GM12864 (cell line): Measurements from ENCODE around the gene LIN37.

Experiments used
- DNase-seq: peaks from one replicate; pipeline ENCODE4 v3.0.0-alpha.2; 2011; ENCODE audit warnings: low read depth
- H3K4me3 ChIP-seq: 2 replicates; pipeline ENCODE4 v1.5.1; 2011; ENCODE audit warnings: mild to moderate bottlenecking, low read depth, low read length, control low read depth
- TF ChIP-seq, protein P1 (sequence below): IDR thresholded peaks from 2 replicates; pipeline ENCODE4 v1.5.1; 2011; ENCODE audit warnings: low read depth, mild to moderate bottlenecking, moderate library complexity, low read length, control low read depth, inconsistent platforms; ENCODE audit errors: missing control alignments

LIN37 gene

GRCh38 chr19:35774274-35775045 lies 26.1 kb downstream of the LIN37 start:
- DNase-seq, result no peak
- TF ChIP-seq, protein P1, sequence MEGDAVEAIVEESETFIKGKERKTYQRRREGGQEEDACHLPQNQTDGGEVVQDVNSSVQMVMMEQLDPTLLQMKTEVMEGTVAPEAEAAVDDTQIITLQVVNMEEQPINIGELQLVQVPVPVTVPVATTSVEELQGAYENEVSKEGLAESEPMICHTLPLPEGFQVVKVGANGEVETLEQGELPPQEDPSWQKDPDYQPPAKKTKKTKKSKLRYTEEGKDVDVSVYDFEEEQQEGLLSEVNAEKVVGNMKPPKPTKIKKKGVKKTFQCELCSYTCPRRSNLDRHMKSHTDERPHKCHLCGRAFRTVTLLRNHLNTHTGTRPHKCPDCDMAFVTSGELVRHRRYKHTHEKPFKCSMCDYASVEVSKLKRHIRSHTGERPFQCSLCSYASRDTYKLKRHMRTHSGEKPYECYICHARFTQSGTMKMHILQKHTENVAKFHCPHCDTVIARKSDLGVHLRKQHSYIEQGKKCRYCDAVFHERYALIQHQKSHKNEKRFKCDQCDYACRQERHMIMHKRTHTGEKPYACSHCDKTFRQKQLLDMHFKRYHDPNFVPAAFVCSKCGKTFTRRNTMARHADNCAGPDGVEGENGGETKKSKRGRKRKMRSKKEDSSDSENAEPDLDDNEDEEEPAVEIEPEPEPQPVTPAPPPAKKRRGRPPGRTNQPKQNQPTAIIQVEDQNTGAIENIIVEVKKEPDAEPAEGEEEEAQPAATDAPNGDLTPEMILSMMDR, result no peak
- no peak overlapping the region for H3K4me3 ChIP-seq

DNA sequence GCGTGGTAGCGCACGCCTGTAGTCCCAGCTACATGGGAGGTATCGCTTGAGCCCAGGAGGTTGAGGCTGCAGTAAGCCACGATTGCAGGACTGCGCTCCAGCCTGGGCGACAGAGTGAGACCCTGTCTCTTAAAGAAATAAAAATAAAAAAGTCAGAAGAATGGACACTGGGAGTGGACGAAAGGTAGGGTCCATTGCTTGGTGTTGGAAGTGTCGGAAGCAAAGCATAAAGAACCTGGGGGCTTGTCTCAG lies 26.6 kb downstream of the LIN37 start:
- DNase-seq, result no peak
- TF ChIP-seq, protein P1, result no peak
- H3K4me3 ChIP-seq, result no peak overlapping the region

DNA sequence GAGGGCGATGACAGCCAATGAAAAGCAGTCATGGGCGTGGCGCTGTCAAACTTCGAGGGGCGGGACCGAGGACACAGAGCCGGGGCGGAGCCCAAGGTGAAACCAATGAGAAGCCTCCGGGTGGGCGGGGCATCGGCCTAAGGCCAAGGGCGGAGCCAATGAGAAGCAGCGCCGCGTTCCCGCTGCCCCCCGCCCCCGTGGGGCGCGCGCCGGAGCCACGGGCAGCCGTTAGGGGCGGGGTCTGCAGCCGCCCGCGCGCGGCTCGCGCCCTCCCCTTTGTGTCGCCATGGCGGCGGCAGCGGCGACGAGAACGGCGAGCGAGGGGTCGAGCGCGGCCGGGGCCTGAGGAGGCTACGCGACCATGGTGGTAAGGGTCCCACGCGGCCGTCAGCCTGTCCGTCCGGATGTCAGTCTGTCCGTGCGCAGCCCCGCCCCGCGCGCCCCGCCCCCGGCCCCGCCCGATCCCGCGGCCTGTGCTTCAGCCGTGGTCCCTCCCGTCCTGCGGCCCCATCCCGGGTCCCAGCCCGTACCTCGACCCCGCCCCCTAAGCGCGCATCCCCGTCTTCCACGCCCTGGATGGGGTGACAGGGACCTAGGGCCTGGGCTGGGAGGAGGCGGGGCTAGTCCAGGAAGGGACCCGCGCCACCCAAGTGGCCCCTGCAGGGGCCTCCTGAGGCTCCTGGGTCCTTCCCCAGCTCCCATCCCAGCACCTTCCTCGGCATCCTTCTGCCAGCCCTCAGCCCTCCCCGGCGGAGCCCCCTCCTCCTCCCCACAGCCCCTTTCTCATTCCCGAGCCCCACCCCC lies 27.1 kb downstream of the LIN37 start, which contains the start of gene ARHGAP33:
Gene ARHGAP33, plus strand, starts transcription at position 267 of the 804 bp plus-strand sequence. Its CDS starts 95 bp downstream, at position 362.
- TF ChIP-seq, protein P1, result no peak
- DNase-seq, result peak; percentile 89
- peak within 1 kb of the TSS; percentile 62 for H3K4me3 ChIP-seq

GRCh38 chr19:35776102-35776788 lies 27.9 kb downstream of the LIN37 start:
- no peak for DNase-seq

DNA sequence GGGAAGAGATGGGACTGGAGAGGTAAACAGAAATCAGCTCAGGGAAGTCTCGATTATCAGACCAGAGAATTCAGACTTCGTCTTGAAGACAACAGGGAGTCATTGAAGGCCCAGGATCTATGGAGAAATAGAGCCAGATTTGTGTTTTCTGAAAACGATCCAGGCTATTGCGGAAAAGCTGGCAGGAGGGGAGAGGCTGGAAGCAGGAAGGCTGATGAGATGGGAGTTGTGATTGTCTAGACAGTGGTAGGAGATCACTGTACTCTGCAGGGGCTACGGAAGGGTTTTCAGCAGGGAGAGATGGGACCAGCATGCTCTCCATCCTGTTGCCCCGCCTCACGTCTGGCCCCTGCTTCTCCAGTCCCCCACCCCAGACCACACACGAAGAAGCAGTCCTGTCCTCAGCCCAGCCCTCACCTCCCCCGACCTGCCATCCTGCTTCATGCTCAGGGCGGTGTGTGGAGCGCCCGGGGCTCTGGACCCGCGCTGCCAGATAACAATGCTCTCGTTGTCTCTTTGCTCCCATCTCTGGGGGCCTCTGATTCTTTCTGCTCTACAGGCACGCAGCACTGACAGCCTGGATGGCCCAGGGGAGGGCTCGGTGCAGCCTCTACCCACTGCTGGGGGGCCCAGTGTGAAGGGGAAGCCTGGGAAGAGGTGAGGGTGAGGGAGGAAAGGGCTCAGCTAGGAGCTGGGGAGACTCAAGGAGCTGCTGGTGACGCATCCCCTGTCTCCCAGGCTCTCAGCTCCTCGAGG lies 28.9 kb downstream of the LIN37 start:
- no peak for DNase-seq
- TF ChIP-seq, protein P1, result no peak
- no peak overlapping the region for H3K4me3 ChIP-seq

More at GRCh38 chr19:35776102-35776788, 27.9 kb downstream of the LIN37 start:
- H3K4me3 ChIP-seq, result peak overlapping the region; percentile 62
- TF ChIP-seq, protein P1, result no peak

DNA sequence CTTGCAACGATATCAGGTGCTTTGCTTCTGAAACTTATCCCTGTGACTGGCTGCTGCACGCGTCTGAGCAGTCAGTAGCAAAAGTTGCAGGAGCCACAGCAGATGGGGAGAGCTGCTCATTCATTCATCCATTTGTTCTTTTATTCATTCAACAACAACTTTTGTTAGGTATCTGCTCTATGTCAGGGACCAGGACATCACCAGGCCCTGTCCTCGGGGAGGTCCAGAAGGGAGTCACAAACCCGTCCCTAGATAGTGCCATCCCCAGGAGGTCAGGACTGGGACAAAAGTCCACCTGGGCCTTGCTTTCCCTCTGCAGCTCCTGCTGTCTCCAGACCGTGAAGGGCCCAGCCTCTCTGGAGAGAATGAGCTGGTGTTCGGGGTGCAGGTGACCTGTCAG lies 29.6 kb downstream of the LIN37 start:
- no peak overlapping the region for H3K4me3 ChIP-seq
- TF ChIP-seq, protein P1, result no peak
- no peak for DNase-seq
